BJ (cell line): Measurements from ENCODE around the gene BORCS5. TPM values are rescaled to one million over a fixed set of nuclear protein-coding genes. Genes with fewer than 3 reads are reported as not detected.
"Not testable (repeated sequence)": the region's sequence is repeated elsewhere in the genome, so short reads cannot be mapped to it uniquely, and the experiment has no call there.

Experiments
- CTCF ChIA-PET: fragments of 350-600 bp; formaldehyde crosslinking; extraction: SDS; loops from one replicate; lab custom pipeline; 2021; ENCODE audit warnings: antibody characterized with exemption, inconsistent platforms; lab: Yijun Ruan, JAX
- POLR2A ChIA-PET: fragments of 300-600 bp; sonication (Branson Sonifier 250); formaldehyde crosslinking; extraction: SDS; loops from one replicate; lab custom pipeline; 2021; ENCODE audit warnings: antibody characterized with exemption; lab: Charles Lee
- DNase-seq: peaks from one replicate; pipeline ENCODE4 v3.0.0-alpha.2; 2011; ENCODE audit warnings: low read depth
- H3K27me3 ChIP-seq: 2 replicates; pipeline ENCODE4 v1.6.0; 2011; ENCODE audit warnings: low read length; ENCODE audit not compliant: control insufficient read depth, insufficient read depth
- H3K36me3 ChIP-seq: 2 replicates; pipeline ENCODE4 v1.5.1; 2011; ENCODE audit warnings: low read length; ENCODE audit not compliant: control insufficient read depth, insufficient read depth
- H3K4me3 ChIP-seq: 2 replicates; pipeline ENCODE4 v1.5.1; 2011; ENCODE audit warnings: low read depth, mild to moderate bottlenecking, control low read depth, low read length
- CTCF ChIP-seq: IDR thresholded peaks from 2 replicates; pipeline ENCODE4 v1.5.1; 2011; ENCODE audit warnings: low read depth, mild to moderate bottlenecking, control low read depth, inconsistent platforms, low read length, moderate library complexity; ENCODE audit not compliant: insufficient read depth
- polyA plus RNA-seq: library from polyadenylated mRNA; depleted of rRNA; stranded (reverse); fragments of >200 nt; gene quantifications from 2 replicates; pipeline ENCODE4 v1.2.3, GENCODE V29; 2011

The BORCS5 gene
- polyA plus RNA-seq, 1 experiment = 11.9 TPM

DNA sequence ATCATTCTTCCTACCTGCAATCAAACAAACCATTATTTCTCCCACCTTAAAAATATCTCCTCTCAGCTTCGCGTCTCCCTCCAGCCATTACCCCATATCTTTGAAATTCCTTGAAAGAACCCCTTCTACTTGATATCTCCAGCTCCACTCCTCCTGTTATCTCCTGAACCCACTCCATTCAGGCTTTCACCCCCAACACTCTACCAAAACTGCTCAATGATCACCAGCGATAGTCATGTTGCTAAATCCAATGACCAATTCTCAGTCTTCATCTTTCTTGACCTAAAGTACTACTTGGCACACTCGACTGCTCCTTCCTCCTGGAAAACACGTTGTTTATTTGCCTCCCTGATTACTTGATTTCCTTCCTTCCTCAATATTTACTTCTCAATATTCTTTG lies 135.7 kb downstream of the BORCS5 start:
- ChIA-PET CTCF (no interaction called here), POLR2A (no interaction called here)
- TF ChIP-seq CTCF = no peak
- H3K4me3 ChIP-seq = no peak overlapping the region
- no peaks in the 10 kb centered on the region for H3K36me3 ChIP-seq
- no peaks in the 10 kb centered on the region for H3K27me3 ChIP-seq
- DNase-seq = no peak

DNA sequence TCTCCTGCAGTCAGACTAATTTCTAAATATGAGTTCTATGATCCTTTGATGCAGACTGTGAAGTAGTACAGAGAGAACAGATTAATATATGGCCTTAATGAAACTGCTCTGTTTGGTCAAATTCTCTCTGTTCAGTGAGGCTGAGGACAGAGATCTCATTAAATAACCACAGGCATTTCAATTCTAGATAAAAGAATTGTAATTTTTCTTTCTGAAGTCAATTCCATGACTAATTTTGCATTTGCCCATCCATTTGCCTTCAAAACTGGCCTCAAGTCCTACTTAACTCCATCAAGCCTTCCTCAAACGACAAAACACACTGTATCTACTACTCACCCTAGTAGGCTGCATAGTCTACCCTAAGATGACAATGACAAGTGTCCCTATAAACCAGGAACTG lies 138.7 kb downstream of the BORCS5 start:
- CTCF ChIA-PET = no interaction called here
- no peak for DNase-seq

GRCh38 chr12:12498210-12498609 lies 141.3 kb downstream of the BORCS5 start:
- no peak for DNase-seq
- CTCF ChIA-PET = no interaction called here
- no peaks in the 10 kb centered on the region; the same call in 1 of the 2 replicates for H3K36me3 ChIP-seq
- TF ChIP-seq CTCF = no peak
- H3K4me3 ChIP-seq = no peak overlapping the region
- POLR2A ChIA-PET = no interaction called here
- no peaks in the 10 kb centered on the region for H3K27me3 ChIP-seq

More for the DNA sequence above, 138.7 kb downstream of the BORCS5 start:
- no peak for TF ChIP-seq CTCF
- H3K27me3 ChIP-seq = no peaks in the 10 kb centered on the region
- no peaks in the 10 kb centered on the region; the same call in 1 of the 2 replicates for H3K36me3 ChIP-seq
- no peak overlapping the region for H3K4me3 ChIP-seq
- POLR2A ChIA-PET = no interaction called here

GRCh38 chr12:12499909-12500604 lies 143.2 kb downstream of the BORCS5 start:
- TF ChIP-seq CTCF = no peak
- Histone ChIP-seq H3K36me3 (no peaks in the 10 kb centered on the region; the same call in 1 of the 2 replicates), H3K27me3 (no peaks in the 10 kb centered on the region), H3K4me3 (no peak overlapping the region)
- POLR2A ChIA-PET = no interaction called here
- DNase-seq = no peak
- CTCF ChIA-PET = no interaction called here

- Histone ChIP-seq H3K27me3 (no peaks in the 10 kb centered on the region), H3K4me3 (no peak overlapping the region), H3K36me3 (no peaks in the 10 kb centered on the region; the same call in 1 of the 2 replicates)
- CTCF ChIA-PET = interaction anchor here (0.9 kb wide), 1 partner anchor 15 kb away, joined by 3 read pairs; no protein-coding TSS in a partner anchor
- no peak for DNase-seq
- POLR2A ChIA-PET = no interaction called here
- no peak for TF ChIP-seq CTCF
Measured at GRCh38 chr12:12501121-12501520, 144.2 kb downstream of the BORCS5 start.

DNA sequence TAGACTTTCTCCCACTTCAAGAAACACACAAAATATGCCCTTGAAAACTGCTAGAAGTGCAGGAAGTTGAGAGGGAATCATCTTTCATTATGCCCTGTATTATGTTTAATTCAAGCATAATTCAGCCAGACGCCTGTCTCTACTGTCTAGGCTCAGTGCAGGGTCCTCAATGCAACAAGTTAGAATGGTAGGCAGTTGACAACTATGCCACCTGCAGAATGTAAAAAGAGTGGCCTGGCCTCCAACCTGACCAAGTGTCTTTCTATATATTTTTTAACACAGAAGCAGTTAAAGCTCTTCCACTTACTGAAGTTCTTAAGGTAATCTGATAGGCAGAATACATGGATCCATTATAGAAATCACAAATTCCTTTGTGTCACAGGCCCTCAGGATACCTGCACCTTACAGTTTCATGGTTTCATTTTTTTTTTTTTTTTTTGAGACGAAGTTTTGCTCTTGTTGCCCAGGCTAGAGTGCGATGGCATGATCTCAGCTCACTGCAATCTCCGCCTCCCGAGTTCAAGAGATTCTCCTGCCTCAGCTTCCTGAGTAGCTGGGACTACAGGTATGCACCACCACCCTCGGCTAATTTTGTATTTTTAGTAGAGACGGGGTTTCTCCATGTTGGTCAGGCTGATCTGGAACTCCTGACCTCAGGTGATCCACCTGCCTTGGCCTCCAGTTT lies 145.4 kb downstream of the BORCS5 start:
- CTCF ChIA-PET, H3K36me3 ChIP-seq, H3K4me3 ChIP-seq, DNase-seq, H3K27me3 ChIP-seq, POLR2A ChIA-PET: not testable (repeated sequence)
